DND-41 (cell line): ENCODE results near the gene CDKN2B-AS1.

ENCODE experiments used
- ATAC-seq: fragments of 200-7000 bp; cut with Tn5 transposase; 3 replicates; pipeline ENCODE4 v1.9.1; 2021; ENCODE audit warnings: low read depth; ENCODE audit not compliant: insufficient read depth
- DNase-seq: peaks from one replicate; pipeline ENCODE4 v3.0.0-alpha.2; 2020
- H2AFZ ChIP-seq: 2 replicates; pipeline ENCODE4 v1.6.0; 2012; ENCODE audit warnings: low read depth, low read length
- H3K27ac ChIP-seq: 2 replicates; pipeline ENCODE4 v1.5.1; 2012; ENCODE audit warnings: low read length, inconsistent platforms
- H3K27me3 ChIP-seq: fragments of 200-600 bp; sonication (generic); 2 replicates; pipeline ENCODE4 v1.6.0; 2012; ENCODE audit warnings: low read length, mild to moderate bottlenecking, inconsistent platforms; ENCODE audit not compliant: insufficient read depth, poor library complexity
- H3K36me3 ChIP-seq: 2 replicates; pipeline ENCODE4 v1.5.1; 2012; ENCODE audit warnings: low read length, inconsistent platforms; ENCODE audit not compliant: insufficient read depth
- H3K4me1 ChIP-seq: 2 replicates; pipeline ENCODE4 v1.5.1; 2012; ENCODE audit warnings: mild to moderate bottlenecking, low read length; ENCODE audit not compliant: insufficient read depth
- H3K4me2 ChIP-seq: 2 replicates; pipeline ENCODE4 v1.6.0; 2012; ENCODE audit warnings: mild to moderate bottlenecking, moderate library complexity, low read length, inconsistent platforms; ENCODE audit not compliant: insufficient read depth
- H3K4me3 ChIP-seq, 2 experiments: fragments of 200-600 bp in 1 of 2; shearing (Covaris generic) in 1 of 2; 2 replicates each; pipeline ENCODE4 v1.5.1; 2012 to 2016; ENCODE audit warnings: inconsistent platforms in 2 of 2, low read length in 2 of 2, mild to moderate bottlenecking in 2 of 2, low read depth in 1 of 2, moderate library complexity in 1 of 2
- H3K79me2 ChIP-seq: 2 replicates; pipeline ENCODE4 v1.6.0; 2012; ENCODE audit warnings: low read length, inconsistent platforms; ENCODE audit not compliant: insufficient read depth
- H3K9ac ChIP-seq: 2 replicates; pipeline ENCODE4 v1.6.0; 2012; ENCODE audit warnings: low read depth, mild to moderate bottlenecking, inconsistent platforms, low read length, moderate library complexity
- H3K9me3 ChIP-seq: 2 replicates; pipeline ENCODE4 v1.5.1; 2012; ENCODE audit warnings: low read length, moderate library complexity, mild to moderate bottlenecking, inconsistent platforms; ENCODE audit not compliant: insufficient read depth, severe bottlenecking
- H4K20me1 ChIP-seq: 2 replicates; pipeline ENCODE4 v1.6.0; 2012; ENCODE audit warnings: low read length; ENCODE audit not compliant: insufficient read depth
- CTCF ChIP-seq: IDR thresholded peaks from 2 replicates; pipeline ENCODE4 v1.5.1; 2012; ENCODE audit warnings: borderline replicate concordance, low read length, moderate library complexity, mild to moderate bottlenecking; ENCODE audit not compliant: poor library complexity, severe bottlenecking; ENCODE audit errors: extremely low read depth
- EZH2 ChIP-seq: IDR thresholded peaks from 3 replicates; pipeline ENCODE4 v1.6.1; 2012; ENCODE audit warnings: borderline replicate concordance, low read depth, mild to moderate bottlenecking, moderate library complexity, low read length, inconsistent platforms; ENCODE audit not compliant: severe bottlenecking

The CDKN2B-AS1 gene

GRCh38 chr9:22142671-22143070, 148.1 kb downstream of the CDKN2B-AS1 start:
- Histone ChIP-seq H3K79me2 (no peaks in the 10 kb centered on the region), H3K9ac (no peak overlapping the region), H3K27ac (no peak overlapping the region), H3K9me3 (no peaks in the 10 kb centered on the region), H3K4me3 (no peak overlapping the region), H3K4me2 (no peak overlapping the region), H3K4me1 (no peaks in the 10 kb centered on the region), H2AFZ (no peak overlapping the region), H3K27me3 (no peaks in the 10 kb centered on the region), H3K36me3 (no peaks in the 10 kb centered on the region), H4K20me1 (no peaks in the 10 kb centered on the region)
- DNase-seq, result no peak
- TF ChIP-seq EZH2, result no peak
- TF ChIP-seq CTCF, result no peak
- no peak for ATAC-seq

- H3K4me3 ChIP-seq, result no peak overlapping the region
- no peaks in the 10 kb centered on the region for H3K36me3 ChIP-seq
- ATAC-seq, result no peak
- H4K20me1 ChIP-seq, result no peaks in the 10 kb centered on the region
- H3K4me1 ChIP-seq, result no peaks in the 10 kb centered on the region
- DNase-seq, result no peak
- no peak overlapping the region for H3K9ac ChIP-seq
- H3K27ac ChIP-seq, result no peak overlapping the region
- no peak for TF ChIP-seq CTCF
- no peak overlapping the region for H2AFZ ChIP-seq
- no peaks in the 10 kb centered on the region for H3K79me2 ChIP-seq
- no peaks in the 10 kb centered on the region for H3K27me3 ChIP-seq
- H3K9me3 ChIP-seq, result no peaks in the 10 kb centered on the region
- H3K4me2 ChIP-seq, result no peak overlapping the region
Observed at GRCh38 chr9:22143799-22144625, 149.4 kb downstream of the CDKN2B-AS1 start.

GRCh38 chr9:22146604-22147003, 152.0 kb downstream of the CDKN2B-AS1 start:
- Histone ChIP-seq H3K9ac (no peak overlapping the region), H2AFZ (no peak overlapping the region), H3K27me3 (no peaks in the 10 kb centered on the region), H3K36me3 (no peaks in the 10 kb centered on the region), H3K9me3 (no peaks in the 10 kb centered on the region), H3K4me1 (no peaks in the 10 kb centered on the region), H3K4me3 (no peak overlapping the region), H3K27ac (no peak overlapping the region), H4K20me1 (no peaks in the 10 kb centered on the region), H3K79me2 (no peaks in the 10 kb centered on the region), H3K4me2 (no peak overlapping the region)
- ATAC-seq (no peak), DNase-seq (no peak)
- TF ChIP-seq CTCF, result no peak
